Measurements from ENCODE around the gene LRFN5. TPM values are rescaled to one million over a fixed set of nuclear protein-coding genes. Genes with fewer than 3 reads are reported as not detected.

Gene LRFN5
- total and polyA plus RNA-seq, 2 experiments from 2014 or later: 1.9 to 6.8 TPM

- TF ChIP-seq CTCF (conservative IDR thresholded peaks at IDR 0.05; ENCODE audit: low read depth in 2 of 2): no peak
- no peak for TF ChIP-seq ZNF114 (CRISPR knock-in tag; IDR thresholded peaks at IDR 0.05)
- TF ChIP-seq CREB1 (CRISPR knock-in tag; IDR thresholded peaks at IDR 0.05; ENCODE audit: low read depth): no peak
- TF ChIP-seq ETS1 (IDR thresholded peaks at IDR 0.05): no peak
- no peak for TF ChIP-seq JUNB (IDR thresholded peaks at IDR 0.05; ENCODE audit: unreplicated experiment)
- no peak for TF ChIP-seq REST (IDR thresholded peaks at IDR 0.05; ENCODE audit: unreplicated experiment)
- TF ChIP-seq ZNF331 (CRISPR knock-in tag; IDR thresholded peaks at IDR 0.05; ENCODE audit: low read depth): no peak
- no peak for TF ChIP-seq EZH2phosphoT487 (IDR thresholded peaks at IDR 0.05; ENCODE audit: unreplicated experiment)
- TF ChIP-seq EZH2 (IDR thresholded peaks at IDR 0.05; ENCODE audit: low read depth, unreplicated experiment): no peak
- no peak for TF ChIP-seq POLR2AphosphoS5 (IDR thresholded peaks at IDR 0.05; ENCODE audit: low read depth)
- TF ChIP-seq STAT1 (IDR thresholded peaks at IDR 0.05; ENCODE audit: unreplicated experiment): no peak
- TF ChIP-seq NANOG (IDR thresholded peaks at IDR 0.05; ENCODE audit: borderline replicate concordance): no peak
These were observed 56.2 kb downstream of the LRFN5 start (continued) for GRCh38 chr14:41662780-41663472.

GRCh38 chr14:41663473-41663850, 56.8 kb downstream of the LRFN5 start:
- no peaks in the 10 kb centered on the region for H3K36me3 ChIP-seq (ENCODE audit: insufficient read depth)
- H2AFZ ChIP-seq: no peak overlapping the region
- Mint-ChIP-seq H3K27me3 (ENCODE audit: insufficient read depth, low read depth, poor library complexity) (no peaks in the 10 kb centered on the region), H3K9me3 (peaks cover 3% of the 10 kb centered on the region; the same call in 1 of the 3 replicates), H3K4me1 (peaks cover 3% of the 10 kb centered on the region; the same call in 2 of the 3 replicates), H3K4me3 (no peak overlapping the region), H3K27ac (no peak overlapping the region), H3K36me3 (ENCODE audit: low read depth) (no peaks in the 10 kb centered on the region)
- H3K4me2 ChIP-seq: no peak overlapping the region
- DNase-seq (ENCODE audit: low spot score) (no peak), ATAC-seq (no peak)
- no peak overlapping the region for H3K27ac ChIP-seq (ENCODE audit: low read depth)
- no peaks in the 10 kb centered on the region for H3K9me2 ChIP-seq (ENCODE audit: insufficient read depth)
- TF ChIP-seq JUNB (IDR thresholded peaks at IDR 0.05; ENCODE audit: unreplicated experiment) (no peak), POLR2AphosphoS5 (IDR thresholded peaks at IDR 0.05; ENCODE audit: low read depth) (no peak), ZNF114 (CRISPR knock-in tag; IDR thresholded peaks at IDR 0.05) (no peak), ZNF331 (CRISPR knock-in tag; IDR thresholded peaks at IDR 0.05; ENCODE audit: low read depth) (no peak), ETS1 (IDR thresholded peaks at IDR 0.05) (no peak)
- no peaks in the 10 kb centered on the region for H4K20me1 ChIP-seq (replicated peaks; ENCODE audit: insufficient read depth)
- H3K79me2 ChIP-seq (replicated peaks; ENCODE audit: insufficient read depth): no peaks in the 10 kb centered on the region
- no peaks in the 10 kb centered on the region for H3K4me1 ChIP-seq (ENCODE audit: insufficient read depth)
- no peak overlapping the region for H3K4me3 ChIP-seq
- no peaks in the 10 kb centered on the region for H3K27me3 ChIP-seq (ENCODE audit: insufficient read depth)
- H3F3A ChIP-seq (replicated peaks; ENCODE audit: low read depth): no peaks in the 10 kb centered on the region

Measured in GM23338 (cell line).